GM18909 (cell line): ENCODE data around the gene HMCN2.

Source experiments
- ATAC-seq: cut with Tn5 transposase; IDR thresholded peaks from one replicate; pipeline ENCODE4 v1.9.1; 2021; ENCODE audit warnings: mild to moderate bottlenecking; ENCODE audit not compliant: unreplicated experiment, poor library complexity

Gene HMCN2

DNA sequence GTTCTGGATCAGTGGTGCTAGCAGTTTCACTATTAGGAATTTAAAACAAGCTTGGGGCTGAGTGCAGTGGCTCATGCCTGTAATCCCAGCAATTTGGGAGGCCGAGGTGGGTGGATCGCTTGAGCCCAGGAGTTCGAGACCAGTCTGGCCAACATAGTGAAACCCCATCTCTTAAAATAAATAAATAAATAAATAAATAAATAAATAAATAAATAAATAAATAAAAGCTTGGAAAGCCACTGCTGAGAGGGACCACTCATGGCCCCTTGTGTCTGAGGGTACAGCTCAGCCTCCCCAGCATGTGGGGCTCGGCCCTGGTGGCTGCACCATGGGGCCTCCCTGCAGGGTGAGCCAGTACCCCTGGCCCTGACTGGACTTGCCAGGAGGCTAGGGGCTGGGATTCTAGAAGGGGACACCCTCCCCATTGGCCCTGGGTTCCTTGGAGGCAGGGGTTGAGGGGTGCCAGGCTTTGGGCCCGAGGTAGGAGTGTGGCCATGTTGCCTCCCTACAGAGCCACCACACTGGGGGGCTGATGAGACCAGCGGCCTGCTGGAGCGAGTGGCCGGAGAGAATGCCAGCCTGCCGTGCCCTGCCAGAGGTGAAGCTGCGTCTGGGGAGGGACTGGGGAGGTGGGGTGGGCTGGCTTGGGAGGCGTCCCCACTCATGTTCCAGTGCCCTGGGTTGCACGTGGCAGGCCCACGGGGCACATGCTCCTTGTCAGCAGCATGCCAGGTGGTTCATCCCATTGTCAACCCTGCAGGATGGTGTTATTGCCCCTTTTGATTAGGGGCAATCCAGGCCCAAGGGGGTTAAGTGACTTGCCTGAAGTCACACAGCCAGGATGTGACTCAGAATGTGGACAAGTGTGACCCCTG is 76.5 kb downstream of the HMCN2 start:
- ATAC-seq = no peak

DNA sequence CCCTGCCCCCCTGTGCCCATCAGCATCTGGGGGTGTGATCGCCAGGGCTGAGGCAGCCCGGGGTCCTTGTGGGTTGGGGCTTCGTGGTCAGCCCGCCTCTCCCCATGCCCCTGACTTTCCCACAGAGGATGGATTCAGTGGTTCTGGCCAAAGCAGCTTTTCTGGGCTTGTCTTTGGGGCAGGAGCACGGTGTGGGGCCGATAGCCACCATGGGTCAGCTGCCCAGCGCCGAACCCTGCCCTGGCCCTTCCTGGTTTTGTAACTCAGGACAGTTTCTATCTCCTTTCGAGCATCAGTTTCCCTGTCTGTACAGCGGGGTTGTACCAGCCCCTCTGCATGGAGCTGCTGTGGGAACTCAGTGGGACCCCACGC is 77.1 kb downstream of the HMCN2 start:
- ATAC-seq = no peak

DNA sequence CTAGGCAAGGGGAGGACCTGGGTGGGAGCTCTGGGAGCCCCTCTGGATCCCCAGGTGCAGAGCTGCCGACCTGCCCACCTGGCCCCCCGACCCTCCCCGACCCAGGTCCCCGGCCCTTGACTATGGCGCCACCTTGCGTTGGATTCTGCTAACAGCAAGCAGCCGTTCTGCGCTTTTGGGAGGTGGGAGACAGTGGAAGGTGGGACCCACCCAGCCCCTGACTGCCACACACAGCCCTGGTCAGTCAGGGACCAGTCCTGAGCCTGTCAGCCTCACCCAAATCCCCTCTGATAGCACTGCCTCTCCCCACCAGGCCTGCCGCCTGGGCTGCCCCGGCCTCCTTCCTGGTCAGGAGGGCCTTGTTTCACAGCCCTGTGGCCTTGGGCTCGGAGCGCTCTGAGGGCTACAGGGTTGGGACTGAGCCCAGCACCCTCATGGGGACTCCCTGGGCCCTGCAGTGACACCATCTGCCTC is 77.9 kb downstream of the HMCN2 start:
- ATAC-seq = no peak

DNA sequence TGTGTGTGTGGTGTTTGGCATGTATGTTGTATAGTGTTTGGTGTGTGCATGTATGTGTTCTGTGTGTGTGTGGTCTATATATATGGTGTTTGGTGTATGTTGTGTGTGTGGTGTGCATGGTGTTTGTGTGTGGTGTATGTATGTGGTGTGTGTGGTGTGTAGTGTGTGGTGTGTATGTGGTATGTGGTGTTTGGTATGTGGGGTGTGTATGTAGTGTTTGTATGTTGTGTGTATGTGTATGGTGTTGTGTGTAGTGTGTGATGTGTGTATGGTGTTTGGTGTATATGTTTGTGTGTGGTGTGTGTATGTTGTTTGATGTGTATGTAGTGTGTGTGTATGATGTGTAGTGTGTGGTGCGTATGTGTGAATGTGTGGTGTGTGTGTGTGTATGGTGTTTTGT is 78.8 kb downstream of the HMCN2 start:
- ATAC-seq = no peak

DNA sequence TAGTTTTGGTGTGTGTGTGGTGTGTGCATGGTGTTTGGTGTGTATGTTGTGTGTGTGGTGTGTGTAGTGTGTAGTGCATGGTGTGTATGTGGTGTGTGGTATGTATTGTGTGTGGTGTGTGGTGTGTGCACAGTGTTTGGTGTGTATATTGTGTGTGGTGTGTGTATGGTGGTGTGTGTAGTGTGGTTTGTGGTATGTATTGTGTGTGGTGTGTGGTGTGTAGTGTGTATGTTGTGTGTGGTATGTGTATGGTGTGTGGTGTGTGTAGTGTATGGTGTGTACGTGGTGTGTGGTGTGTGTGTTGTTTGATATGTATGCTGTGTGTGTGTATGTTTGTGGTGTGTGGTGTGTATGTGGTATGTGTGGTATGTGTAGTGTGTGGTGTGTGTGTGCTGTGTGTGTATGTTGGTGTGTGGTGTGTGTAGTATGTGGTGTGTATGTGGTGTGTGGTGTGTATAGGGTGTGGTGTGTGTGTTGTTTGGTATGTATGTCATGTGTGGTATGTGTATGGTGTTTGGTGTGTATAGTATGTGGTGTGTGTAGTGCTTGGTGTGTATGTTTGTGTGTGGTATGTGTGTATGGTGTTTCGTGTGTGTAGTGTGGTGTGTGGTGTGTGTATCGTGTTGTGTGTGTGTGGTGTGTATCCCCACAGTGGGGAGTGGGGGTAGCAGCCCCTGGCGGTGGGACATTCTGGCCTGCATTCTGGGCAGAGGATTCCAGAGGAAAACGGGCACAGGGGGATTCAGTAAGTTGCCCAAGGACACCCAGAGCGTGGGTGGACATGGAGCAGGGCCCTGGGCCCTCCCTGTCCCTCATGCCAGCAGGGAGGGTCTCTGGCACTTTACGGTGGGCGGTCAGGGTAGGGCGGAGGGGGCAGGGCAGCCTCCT is 79.7 kb downstream of the HMCN2 start:
- no peak for ATAC-seq

DNA sequence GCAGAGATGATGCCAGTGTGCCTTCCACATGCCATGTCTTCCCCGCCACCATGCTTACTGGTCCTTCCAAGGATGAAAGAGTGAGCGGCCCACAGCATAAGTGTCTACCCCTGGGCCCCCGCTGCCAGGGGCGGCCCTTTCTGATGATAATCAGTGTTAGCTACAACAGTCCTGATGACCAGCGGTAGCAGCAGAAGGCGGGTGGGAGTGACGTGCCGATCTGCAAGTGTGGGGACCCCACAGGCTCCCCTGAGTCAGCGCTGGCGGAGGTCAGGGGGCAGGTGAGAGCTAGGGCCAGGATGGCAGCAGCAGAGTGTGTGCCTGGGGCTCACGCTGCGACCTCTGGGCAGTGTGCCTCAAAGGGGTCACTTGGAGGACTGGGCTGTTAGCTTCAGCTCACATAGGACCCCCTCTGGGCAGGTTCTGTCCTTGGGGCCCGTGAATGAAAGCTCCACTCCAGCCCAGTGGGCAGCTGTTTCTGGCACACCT is 80.4 kb downstream of the HMCN2 start:
- ATAC-seq = no peak

DNA sequence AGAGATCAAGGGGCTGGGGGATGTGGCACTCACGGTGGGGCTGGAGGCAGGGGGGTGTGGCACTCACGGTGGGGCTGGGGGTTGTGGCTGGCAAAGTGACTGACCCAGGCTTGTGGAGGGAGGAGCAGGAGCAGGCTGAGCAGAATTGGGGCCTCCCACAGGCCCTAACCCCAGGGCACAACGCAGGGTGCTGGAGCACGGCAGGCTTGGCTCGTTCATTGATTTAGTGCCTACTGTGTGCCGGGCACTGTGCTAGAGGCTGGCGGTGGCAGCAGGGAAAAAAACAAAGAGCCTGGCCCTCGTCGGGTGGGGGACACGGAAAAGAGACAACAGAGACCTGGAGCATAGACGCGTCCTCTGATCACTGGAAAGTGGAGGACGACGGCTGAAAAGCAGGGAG is 80.9 kb downstream of the HMCN2 start:
- ATAC-seq = no peak

DNA sequence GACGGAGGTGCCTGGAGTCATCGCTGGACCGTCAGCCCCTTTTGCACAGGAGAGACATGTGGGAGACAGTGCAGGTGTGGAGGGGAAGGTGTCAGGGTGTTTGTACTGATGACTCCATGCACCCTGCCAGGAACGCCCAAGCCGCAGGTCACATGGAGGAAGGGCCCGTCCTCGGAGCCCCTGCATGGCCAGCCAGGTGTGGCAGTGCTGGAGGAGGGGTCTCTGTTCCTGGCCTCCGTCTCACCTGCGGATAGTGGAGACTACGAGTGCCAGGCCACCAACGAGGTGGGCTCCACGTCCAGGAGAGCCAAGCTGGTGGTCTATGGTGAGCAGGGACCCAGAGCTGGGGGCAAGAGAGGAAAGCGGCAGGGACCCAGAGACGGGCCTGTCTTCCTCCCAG is 81.5 kb downstream of the HMCN2 start:
- ATAC-seq = no peak

DNA sequence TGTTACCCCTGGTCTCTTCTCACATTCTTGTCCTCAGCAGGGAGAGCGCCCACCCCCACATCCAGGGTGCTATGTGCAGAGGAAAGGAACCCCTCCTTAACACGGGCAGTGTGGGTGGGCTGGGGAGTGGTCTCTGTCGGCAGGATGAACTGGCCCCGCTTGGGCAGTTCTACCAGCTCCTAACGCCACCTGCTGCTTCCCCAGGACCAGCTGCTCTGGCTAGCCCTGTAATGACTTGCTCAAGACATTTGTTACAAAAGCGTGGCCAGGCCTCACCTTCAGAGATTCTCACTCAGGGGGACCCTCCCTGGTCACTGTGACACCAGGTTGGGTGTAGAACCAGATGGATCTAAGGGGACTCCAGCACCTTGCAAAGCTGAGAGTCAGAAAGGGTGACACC is 82.4 kb downstream of the HMCN2 start:
- ATAC-seq = no peak

DNA sequence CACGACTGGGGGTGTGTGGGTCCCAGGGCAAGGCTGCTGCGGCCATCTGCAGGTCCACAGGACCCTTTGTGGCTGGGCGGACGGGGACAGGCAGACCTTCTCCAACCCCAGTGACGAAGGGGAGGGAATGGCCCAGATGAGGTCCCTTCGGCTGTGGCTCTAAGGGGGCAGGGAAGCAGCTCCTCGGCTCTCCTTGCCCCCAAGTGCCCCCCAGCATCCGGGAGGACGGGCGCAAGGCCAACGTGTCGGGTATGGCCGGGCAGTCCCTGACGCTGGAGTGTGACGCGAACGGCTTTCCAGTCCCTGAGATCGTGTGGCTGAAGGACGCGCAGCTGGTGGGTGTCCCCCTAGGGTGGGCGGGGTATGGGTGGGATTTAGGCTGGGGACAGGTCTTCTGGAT is 82.8 kb downstream of the HMCN2 start:
- no peak for ATAC-seq

DNA sequence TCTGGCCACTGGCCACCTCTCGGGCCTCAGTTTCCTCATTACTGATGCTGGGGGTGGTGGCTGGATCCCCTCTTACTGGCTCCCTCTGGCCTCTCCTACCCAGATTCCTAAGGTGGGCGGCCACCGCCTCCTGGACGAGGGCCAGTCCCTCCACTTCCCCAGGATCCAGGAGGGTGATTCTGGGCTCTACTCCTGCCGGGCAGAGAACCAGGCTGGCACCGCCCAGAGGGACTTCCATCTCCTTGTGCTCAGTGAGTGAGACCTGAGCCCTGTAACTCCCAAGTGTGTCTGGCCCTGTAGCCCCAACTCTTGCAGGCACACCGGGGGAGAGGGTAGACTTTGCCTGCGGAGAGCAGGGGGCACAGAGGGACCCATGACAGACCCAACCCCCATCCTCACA is 83.3 kb downstream of the HMCN2 start:
- no peak for ATAC-seq

DNA sequence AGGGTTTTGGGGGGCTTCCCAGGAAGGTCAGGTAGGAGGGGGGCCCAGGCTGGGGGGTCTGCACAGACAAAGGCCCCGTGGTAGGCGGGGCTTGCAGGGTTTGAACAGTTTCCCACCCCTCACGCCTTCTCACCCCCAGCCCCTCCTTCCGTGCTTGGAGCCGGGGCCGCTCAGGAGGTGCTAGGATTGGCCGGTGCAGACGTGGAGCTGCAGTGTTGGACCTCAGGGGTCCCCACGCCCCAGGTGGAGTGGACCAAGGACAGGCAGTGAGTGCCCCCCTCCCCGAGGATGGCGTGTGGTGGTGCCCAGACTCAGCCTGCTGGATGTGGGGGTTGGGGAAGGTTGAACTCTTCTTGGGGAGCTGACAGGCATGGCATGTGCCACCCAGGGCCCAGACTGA is 83.8 kb downstream of the HMCN2 start:
- ATAC-seq = no peak

DNA sequence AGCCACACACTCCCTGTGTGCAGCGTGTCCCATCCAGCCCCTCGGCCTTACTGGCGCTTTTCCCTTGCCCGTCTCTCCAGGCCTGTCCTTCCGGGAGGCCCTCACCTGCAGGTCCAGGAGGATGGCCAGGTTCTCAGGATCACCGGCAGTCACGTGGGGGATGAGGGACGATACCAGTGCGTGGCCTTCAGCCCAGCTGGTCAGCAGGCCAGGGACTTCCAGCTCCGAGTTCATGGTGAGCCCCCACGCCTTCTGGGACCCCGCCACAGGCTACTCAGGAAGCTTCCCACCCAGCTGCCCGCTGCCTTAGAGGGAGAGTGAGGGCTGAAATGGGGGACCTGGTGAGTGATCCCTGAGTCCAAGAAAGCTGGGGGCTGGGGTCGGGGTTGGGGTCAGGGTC is 85.8 kb downstream of the HMCN2 start:
- ATAC-seq = no peak

DNA sequence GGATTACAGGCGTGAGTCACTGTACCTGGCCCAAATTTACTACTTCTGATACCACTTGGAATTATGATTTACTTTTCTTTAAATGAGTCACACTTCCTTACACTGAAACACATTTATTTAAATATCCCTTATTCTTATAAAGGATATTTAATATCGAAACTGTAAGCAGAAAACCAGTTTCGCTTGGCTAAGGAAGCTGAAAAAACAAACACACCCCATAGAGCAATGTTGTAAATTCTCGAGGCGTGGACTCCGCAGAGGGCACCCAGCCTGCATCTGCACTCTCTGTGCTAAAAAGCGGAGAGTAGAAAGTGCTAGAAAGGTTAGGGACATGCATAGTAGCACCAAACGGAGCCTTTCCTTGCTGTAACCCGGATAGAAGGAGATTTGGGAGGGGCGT is 86.5 kb downstream of the HMCN2 start:
- ATAC-seq = no peak

DNA sequence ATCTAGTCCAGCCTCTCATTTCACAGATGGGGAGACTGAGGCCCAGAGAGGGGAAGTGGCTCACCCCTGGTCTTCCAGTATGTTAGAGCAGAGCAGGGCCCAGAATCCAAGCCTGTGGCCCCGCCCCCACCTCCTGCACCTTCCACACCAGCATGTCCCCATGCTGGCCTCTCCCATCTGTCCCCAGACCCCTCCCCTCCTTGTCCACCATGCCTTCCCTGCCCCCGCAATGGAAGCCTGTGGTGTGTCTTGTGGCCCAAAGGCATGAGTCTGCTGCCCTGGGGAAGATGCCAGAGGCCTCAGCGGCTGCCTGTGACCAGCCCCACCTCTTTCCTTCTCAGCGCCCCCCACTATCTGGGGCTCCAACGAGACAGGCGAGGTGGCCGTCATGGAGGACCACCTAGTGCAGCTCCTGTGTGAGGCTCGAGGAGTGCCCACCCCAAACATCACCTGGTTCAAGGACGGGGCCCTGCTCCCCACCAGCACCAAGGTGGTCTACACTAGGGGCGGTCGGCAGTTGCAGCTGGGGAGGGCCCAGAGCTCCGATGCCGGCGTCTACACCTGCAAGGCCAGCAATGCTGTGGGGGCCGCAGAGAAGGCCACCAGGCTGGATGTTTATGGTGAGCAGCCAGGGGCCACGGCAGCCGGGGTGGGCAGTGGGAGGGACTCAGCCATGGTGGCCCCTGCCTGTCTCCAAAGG is 87.2 kb downstream of the HMCN2 start:
- ATAC-seq = no peak

DNA sequence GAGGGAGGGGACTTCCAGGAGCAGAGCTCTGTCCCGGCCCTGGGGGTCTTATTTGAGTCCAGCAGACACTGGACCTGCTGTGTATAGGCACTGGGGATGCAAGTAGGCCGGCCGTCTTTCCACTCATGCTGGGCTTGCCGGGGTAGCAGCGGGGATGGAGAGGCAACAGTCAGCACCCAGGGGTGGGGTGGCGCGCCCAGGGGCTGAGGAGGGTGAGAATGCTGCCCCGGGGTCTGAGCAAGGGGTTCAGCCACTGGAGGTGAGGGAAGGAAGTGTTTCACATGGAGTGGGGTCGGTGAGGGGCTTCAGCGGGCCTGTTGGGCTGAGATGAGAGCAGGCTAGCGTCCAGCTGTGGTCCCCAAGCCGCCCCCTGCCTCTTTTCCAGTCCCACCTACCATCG is 88.8 kb downstream of the HMCN2 start:
- ATAC-seq = no peak

DNA sequence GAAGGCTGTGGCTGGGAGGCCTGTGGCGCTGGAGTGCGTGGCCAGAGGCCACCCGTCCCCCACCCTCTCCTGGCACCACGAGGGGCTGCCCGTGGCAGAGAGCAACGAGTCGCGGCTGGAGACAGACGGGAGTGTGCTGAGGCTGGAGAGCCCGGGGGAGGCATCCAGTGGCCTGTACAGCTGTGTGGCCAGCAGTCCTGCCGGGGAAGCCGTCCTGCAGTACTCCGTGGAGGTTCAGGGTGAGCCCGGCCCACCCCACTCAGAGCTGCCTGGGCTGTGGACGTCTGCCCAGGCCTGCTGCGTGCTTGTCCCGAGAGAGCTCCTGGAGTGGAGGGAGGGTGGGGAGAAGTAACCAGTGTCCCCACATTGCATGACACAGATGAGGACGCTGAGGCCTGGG is 89.2 kb downstream of the HMCN2 start:
- no peak for ATAC-seq

DNA sequence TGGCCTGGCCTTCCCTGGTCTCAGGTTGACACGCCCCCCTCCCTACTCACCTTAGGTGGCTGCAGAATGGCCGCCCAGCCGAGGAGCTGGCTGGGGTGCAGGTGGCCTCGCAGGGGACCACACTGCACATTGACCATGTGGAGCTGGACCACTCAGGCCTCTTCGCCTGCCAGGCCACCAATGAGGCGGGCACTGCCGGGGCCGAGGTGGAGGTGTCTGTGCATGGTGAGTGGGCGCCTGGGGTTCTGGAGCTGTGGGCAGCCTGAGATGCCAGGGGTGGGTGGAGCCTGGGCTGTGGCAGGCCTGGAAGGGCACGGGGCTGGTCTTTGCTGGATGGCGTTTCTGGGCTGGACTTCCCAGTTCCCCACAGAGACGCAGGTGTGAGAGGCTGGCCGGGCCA is 90.5 kb downstream of the HMCN2 start:
- ATAC-seq = no peak

DNA sequence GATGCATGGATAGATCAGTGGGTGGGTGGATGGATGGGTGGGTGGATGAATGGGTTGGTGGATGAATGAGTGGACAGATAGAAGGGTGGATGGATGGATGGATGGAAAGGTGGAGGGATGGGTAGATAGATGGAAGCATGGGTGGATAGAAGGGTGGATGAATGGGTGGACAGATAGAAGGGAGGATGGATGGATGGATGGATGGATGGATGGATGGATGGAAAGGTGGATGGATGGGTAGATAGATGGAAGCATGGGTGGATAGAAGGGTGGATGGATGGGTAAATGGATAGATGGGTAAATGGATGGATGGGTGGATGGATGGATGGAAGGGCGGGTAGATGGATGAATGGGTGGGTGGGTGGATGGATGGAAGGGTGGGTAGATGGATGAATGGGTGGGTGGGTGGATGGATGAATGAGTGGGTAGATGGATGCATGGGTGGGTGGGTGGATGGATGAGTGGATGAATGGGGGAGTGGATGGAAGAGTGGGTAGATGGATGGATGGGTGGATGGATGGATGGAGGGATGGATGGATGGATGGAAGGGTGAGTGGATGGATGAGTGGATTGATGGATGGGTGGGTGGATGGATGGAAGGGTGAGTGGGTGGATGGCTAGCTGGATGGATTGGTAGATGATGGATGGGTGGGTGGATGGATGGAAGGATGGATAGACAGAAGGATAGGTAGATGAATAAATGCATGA is 91.5 kb downstream of the HMCN2 start:
- ATAC-seq = no peak

DNA sequence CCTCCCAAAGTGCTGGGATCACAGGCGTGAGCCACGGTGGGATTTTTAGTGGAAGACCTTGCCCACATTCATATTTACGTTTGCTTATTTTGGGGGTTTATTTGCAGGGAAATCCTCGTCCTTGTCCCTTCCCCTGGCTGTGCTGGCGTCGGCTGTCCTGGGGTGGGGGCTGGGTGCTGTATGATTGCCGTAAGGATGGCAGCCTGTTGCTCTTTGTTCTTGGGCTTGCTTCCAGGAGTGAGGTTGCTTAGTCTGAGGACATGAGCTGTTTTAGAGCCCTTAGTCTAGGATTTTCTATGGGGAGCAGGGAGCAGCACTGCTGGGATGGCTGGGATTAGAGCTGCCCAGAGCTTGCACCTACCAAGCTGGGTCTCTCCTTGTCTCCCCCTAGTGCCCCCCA is 93.4 kb downstream of the HMCN2 start:
- no peak for ATAC-seq
